ENCODE results near the gene USP46.
A peak's percentile ranks its signal among the peaks of the same experiment; 100 is the strongest.

The USP46 gene

GRCh38 chr4:52617336-52618020 lies 41.6 kb downstream of the USP46 start:
- no peak for DNase-seq

GRCh38 chr4:52614241-52614640 lies 44.9 kb downstream of the USP46 start:
- no peak for DNase-seq

GRCh38 chr4:52612341-52612740 lies 46.8 kb downstream of the USP46 start:
- DNase-seq: no peak

GRCh38 chr4:52611030-52611555 lies 48.0 kb downstream of the USP46 start:
- DNase-seq: no peak

- DNase-seq: peak; percentile 3
These were observed 52.4 kb downstream of the USP46 start for GRCh38 chr4:52606726-52607125.

GRCh38 chr4:52606040-52606439 lies 53.1 kb downstream of the USP46 start:
- DNase-seq: no peak

GRCh38 chr4:52604215-52604614 lies 54.9 kb downstream of the USP46 start:
- DNase-seq: no peak

- no peak for DNase-seq
These were observed 58.8 kb downstream of the USP46 start for GRCh38 chr4:52600275-52600674.

GRCh38 chr4:52595001-52595400 lies 64.1 kb downstream of the USP46 start:
- no peak for DNase-seq

GRCh38 chr4:52592287-52592686 lies 66.8 kb downstream of the USP46 start:
- no peak for DNase-seq

- DNase-seq: peak; percentile 76
These were observed 70.1 kb downstream of the USP46 start for GRCh38 chr4:52588771-52589591.

GRCh38 chr4:52588097-52588496 lies 71.0 kb downstream of the USP46 start:
- DNase-seq: no peak

GRCh38 chr4:52586069-52586468 lies 73.0 kb downstream of the USP46 start:
- no peak for DNase-seq

- DNase-seq: no peak
These were observed 73.7 kb downstream of the USP46 start for GRCh38 chr4:52585379-52585778.

GRCh38 chr4:52579602-52580272 lies 79.4 kb downstream of the USP46 start:
- DNase-seq: no peak

- no peak for DNase-seq
These were observed 80.2 kb downstream of the USP46 start for GRCh38 chr4:52578951-52579350.

- DNase-seq: no peak
These were observed 81.5 kb downstream of the USP46 start for GRCh38 chr4:52577624-52577962.

GRCh38 chr4:52576961-52577623 lies 82.0 kb downstream of the USP46 start:
- DNase-seq: peak; percentile 72

- no peak for DNase-seq
These were observed 82.8 kb downstream of the USP46 start for GRCh38 chr4:52576326-52576725.

GRCh38 chr4:52575406-52575805 lies 83.7 kb downstream of the USP46 start:
- DNase-seq: no peak

GRCh38 chr4:52574036-52574435 lies 85.1 kb downstream of the USP46 start:
- no peak for DNase-seq

GRCh38 chr4:52573551-52573950 lies 85.5 kb downstream of the USP46 start:
- no peak for DNase-seq

GRCh38 chr4:52572936-52573485 lies 86.1 kb downstream of the USP46 start:
- DNase-seq: peak; percentile 82
